Sigmoid colon (tissue), 4 donors: ENCODE results near the gene ORM1.

ENCODE experiments used
- POLR2A ChIP-seq, 2 donors: fragments of 450-650 bp; IDR thresholded peaks; one replicate each; pipeline ENCODE4 v1.6.1; 2016; ENCODE audit warnings: antibody characterized with exemption in 2 of 2, mild to moderate bottlenecking in 2 of 2, moderate library complexity in 2 of 2
- POLR2AphosphoS5 ChIP-seq, 4 donors: sonication (generic); formaldehyde crosslinking; IDR thresholded peaks; one replicate each; pipeline ENCODE4 v1.6.1; 2017; ENCODE audit warnings: antibody characterized with exemption in 4 of 4
- TF ChIP-seq, protein P1 (sequence below), 4 experiments: fragments of 450-650 bp in 3 of 4; fragments of 200-600 bp in 1 of 4; IDR thresholded peaks; one replicate each; pipeline ENCODE4 v1.5.1; 2016 to 2019; ENCODE audit warnings: antibody characterized with exemption in 4 of 4, mild to moderate bottlenecking in 3 of 4, moderate library complexity in 2 of 4

GRCh38 chr9:114294664-114295063 is 28.2 kb upstream of the ORM1 start:
- TF ChIP-seq, protein P1, sequence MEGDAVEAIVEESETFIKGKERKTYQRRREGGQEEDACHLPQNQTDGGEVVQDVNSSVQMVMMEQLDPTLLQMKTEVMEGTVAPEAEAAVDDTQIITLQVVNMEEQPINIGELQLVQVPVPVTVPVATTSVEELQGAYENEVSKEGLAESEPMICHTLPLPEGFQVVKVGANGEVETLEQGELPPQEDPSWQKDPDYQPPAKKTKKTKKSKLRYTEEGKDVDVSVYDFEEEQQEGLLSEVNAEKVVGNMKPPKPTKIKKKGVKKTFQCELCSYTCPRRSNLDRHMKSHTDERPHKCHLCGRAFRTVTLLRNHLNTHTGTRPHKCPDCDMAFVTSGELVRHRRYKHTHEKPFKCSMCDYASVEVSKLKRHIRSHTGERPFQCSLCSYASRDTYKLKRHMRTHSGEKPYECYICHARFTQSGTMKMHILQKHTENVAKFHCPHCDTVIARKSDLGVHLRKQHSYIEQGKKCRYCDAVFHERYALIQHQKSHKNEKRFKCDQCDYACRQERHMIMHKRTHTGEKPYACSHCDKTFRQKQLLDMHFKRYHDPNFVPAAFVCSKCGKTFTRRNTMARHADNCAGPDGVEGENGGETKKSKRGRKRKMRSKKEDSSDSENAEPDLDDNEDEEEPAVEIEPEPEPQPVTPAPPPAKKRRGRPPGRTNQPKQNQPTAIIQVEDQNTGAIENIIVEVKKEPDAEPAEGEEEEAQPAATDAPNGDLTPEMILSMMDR (IDR thresholded peaks at IDR 0.05): no peak
- TF ChIP-seq POLR2A (IDR thresholded peaks at IDR 0.05) (no peak), POLR2AphosphoS5 (IDR thresholded peaks at IDR 0.05) (no peak)
